NCI-H1092 (cell line): ENCODE measurements around the gene OMG.
"Not testable (repeated sequence)": the region's sequence is repeated elsewhere in the genome, so short reads cannot be mapped to it uniquely, and the experiment has no call there.

Experiments
- DNase-seq: peaks from one replicate; lab custom pipeline; 2025; lab: John Stamatoyannopoulos, UW

The OMG gene

GRCh38 chr17:31308372-31309334, 11.6 kb upstream of the OMG start:
- no peak for DNase-seq

DNA sequence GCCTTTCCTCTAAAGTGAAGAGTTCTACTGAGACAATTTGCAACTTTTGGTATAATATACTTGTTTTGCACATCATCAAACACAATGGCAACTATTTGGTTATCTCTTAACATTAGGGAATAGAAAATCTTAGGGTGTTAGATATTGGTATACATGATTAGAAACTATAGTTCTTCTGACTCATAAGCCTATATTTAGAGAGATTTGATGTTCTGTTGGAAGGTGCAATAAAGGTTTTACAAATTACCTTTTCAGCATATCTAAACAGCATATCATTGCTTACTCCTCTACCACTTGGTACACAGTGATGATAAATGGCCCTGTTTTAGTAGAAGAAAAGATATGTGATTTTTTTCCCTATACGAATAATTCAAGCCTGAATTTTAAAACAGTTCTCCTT, 10.6 kb upstream of the OMG start:
- no peak for DNase-seq

- DNase-seq, result no peak
Measured at GRCh38 chr17:31299624-31300023, 2.6 kb upstream of the OMG start.

DNA sequence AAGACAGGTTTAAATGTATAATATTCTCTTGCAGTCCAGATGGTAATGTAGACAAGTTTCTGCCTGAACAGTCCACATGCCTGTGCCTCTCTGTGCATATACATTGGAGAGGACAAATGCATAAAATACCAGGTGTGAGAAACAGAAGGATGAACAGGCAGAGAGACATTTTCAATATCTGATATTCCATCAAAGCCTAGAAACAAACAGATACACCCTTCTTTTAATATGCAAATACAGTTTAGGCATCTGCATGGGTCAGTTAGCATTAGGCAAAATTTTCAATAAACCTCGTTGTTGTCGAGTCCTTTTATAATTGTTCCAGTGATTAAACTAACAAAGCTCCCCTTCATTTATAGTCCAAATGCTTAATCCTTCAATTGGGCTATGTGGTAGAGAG, 897 bp downstream of the OMG start:
- no peak for DNase-seq

DNA sequence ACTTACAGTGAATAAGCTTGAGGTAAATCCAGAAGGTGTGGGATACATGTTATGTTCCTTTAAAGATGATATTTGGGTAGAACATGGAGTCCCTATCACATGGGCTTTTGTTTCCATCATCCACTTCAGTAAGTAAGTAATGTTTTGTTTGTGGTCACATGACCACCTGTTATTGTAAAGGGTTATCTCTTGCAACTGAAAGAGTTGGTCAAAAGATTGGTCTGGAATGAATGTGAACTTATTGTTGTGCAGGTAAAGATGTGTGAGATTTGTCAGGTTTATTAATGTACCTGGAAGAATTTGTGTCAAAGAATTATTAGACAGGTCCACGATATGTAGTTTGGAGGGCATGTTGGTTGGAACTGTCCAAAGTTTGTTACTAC, 1.6 kb downstream of the OMG start:
- DNase-seq, result no peak

GRCh38 chr17:31294820-31295488, 2.1 kb downstream of the OMG start:
- no peak for DNase-seq

DNA sequence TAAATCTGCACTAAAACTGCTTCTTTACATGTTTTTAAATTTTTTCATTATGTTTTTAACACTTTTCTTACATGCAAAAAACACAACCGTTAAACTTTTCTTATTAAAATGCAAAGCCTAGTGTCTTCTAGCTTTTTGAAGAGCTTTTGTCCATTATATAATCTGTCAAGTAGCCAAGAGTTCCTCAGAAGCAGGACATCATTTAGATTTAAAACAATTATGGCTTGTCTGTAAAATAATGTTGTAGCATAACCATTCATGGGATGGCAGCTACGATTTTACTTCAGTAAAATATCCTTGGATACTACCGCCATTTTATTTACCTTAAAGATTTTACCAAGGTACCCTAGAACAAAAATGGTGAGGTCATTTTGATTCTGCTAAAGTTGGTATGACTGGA, 2.8 kb downstream of the OMG start:
- DNase-seq, result no peak

DNA sequence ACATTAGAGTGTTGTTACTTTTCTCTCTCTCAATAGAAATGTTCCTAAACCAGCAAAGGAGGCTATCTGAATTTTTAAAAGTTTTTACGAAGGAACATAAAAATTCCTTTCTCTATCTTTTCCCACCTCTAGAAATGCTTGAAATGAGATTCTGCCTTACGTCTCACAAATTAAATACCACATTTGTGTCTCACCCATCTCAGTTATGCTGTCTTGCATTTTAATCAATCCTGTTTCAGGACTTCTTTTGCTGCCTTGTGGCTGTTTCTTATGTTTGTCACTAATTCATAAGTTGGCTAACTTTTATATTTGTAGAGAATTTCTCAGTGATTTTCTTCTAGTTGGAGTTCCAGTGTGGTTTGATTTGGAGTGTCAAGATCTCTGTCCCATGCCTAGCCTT, 3.5 kb downstream of the OMG start:
- no peak for DNase-seq

- DNase-seq, result no peak
Measured at GRCh38 chr17:31291820-31292219, 5.2 kb downstream of the OMG start.

- no peak for DNase-seq
Measured at GRCh38 chr17:31289790-31290189, 7.2 kb downstream of the OMG start.

DNA sequence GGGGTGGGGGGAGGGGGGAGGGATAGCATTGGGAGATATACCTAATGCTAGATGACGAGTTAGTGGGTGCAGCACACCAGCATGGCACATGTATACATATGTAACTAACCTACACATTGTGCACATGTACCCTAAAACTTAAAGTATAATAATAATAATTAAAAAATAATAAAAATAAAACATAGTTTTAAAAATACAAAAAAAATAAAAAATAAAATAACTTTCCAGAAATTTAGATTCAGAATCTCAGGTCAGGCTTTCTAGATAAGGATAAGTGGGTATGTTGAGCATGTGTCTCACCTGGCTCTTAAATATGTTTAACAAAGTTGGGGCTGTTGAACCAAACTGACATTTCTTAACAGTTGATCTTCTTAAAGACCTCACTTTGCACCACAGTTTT, 9.1 kb downstream of the OMG start:
- not testable (repeated sequence) for DNase-seq

DNA sequence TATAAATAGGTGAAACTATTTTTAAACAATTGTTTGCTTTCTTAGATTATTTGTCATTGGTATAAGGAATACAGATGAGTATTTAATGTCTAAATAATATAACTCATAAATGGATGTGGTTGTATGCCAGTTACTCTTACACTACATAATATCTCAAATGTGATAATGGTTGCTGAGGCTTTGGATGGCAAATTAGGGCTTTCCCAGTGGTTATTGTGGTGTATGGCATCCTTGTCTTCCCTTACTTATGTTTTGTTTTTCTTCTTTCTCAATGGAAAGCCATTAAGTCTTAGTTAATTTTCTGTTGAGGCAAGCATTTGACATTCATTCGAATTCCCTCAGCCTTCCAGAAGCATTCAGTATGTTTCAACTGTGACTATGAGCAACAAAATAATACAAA, 10.5 kb downstream of the OMG start:
- DNase-seq, result no peak

- DNase-seq, result no peak
Measured at GRCh38 chr17:31283841-31284240, 13.2 kb downstream of the OMG start.

DNA sequence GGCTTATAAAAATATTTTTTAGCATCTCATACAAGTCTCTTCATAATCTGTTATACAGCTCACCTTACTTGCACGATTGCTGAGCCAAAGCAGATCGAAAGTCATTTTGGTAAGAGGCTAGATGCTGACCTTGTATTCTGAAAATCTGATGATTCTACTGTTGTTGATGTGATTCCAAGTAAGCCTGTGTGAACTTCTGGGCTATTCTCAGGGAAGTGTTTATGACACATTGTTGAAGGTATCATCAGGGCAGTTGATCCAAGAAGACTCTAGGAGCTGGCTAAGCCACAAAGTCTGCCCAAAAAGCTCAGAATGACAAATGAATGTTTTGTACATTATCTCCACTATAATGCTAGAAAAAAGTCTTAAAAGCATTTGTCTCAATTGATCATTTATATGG, 16.0 kb downstream of the OMG start:
- no peak for DNase-seq

DNA sequence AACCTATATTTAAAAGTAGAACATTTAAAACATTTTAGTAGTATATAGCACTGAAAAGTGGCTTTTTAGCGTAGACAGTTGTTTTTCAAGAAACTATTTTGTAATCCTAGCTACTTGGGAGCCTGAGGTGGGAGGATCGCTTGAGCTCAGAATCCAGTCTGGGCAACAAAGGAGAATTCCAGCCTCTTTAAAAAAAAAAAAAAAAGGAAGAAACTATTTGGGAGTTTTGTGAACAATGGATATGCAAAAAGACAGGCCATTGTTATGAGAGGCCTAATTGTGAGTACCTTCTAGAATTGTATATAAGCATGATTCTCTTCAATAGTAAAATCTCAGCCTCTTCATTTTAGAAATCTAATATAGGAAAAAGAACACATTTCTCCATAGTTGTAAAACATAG, 17.6 kb downstream of the OMG start:
- no peak for DNase-seq

DNA sequence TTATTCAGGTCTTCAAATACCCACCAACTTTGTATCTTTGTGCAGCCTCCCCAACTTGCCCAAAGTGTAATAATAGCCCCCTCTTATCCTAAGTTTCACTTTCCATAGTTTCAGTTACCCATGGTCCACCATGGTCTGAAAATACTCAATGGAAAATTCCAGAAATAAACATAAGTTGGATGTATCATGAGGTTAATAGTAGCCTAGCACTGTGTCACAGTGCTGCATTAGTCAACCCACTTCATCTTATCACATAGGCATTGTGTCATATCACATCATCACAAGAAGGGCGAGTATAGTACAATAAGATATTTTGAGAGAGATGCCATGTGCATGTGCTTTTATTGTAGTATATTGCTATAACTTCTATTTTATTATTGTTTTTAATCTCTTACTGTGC, 21.9 kb downstream of the OMG start:
- DNase-seq, result no peak

- no peak for DNase-seq
Measured at GRCh38 chr17:31274252-31274651, 22.8 kb downstream of the OMG start.

GRCh38 chr17:31273516-31273915, 23.5 kb downstream of the OMG start:
- no peak for DNase-seq

GRCh38 chr17:31272803-31273202, 24.2 kb downstream of the OMG start:
- DNase-seq, result no peak

DNA sequence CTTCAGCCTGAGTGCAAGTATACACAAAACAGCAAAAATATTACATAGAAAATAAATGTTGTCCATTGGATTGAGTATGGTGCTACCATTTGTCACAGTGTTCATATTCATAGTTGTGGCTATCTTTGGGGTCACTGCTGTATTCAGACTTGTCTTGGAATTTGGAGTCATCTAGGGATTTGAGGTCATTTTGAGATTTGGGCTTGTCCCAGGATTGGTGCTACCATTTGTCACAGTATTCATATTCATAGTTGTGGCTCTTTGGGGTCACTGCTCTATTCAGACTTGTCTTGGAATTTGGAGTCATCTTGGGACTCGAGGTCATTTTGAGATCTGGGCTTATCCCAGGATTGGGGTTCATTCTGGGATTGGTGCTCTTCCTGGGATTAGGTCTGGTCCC, 24.8 kb downstream of the OMG start:
- DNase-seq, result no peak

DNA sequence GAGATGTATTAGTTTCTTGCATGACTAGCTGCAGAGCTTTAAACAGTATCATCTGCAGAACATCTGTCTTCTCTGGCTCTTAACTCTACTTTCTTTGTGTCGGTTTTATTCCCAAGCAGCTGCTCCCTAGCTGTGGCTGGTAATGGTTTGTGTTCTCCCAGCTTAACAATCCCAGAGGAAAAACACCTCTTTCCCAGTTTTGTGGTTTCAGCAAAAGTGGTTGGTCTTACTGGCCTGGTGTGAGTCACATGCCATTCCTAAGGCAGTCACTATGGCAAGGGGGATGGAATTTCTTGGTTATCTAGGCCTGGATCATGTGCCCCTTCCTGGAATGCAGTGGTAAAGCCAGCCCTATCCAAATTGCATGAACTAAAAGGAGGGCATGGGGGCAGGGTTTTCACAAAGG, 27.5 kb downstream of the OMG start:
- DNase-seq, result no peak

DNA sequence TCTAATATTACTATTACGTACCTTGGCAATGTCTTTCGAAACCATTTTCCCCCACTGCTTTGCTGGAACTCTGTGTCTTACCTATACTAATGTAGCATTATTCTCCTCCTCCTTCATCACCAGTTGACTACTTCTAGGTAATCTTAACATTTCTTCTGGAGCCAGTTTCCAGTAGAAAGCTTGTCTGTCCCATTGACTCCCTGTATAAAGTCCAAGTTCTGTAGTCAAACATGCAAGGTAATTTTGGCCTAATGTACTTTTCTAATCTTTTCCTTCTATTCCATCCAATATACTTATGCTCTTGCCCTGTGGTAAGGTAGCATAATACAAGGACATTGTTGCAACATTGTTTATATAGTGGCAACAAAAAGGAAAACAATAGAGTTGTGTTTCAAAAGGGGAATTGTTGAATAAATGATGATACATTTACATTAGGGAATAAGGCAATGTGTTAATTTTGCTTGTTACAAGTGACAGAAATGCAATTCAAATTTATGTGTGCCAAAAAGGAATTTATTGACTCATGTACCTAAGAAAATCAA, 27.9 kb downstream of the OMG start:
- DNase-seq, result no peak

GRCh38 chr17:31266042-31266441, 31.0 kb downstream of the OMG start:
- DNase-seq, result no peak
